Spleen (tissue), 11 donors: ENCODE data around the gene RCSD1. TPM values are rescaled to one million over a fixed set of nuclear protein-coding genes. Genes with fewer than 3 reads are reported as not detected.

Experiments used
- DNase-seq: peaks from one replicate; pipeline ENCODE4 v3.0.0-alpha.2; 2020
- H3K27ac ChIP-seq, 8 donors: fragments of 200-600 bp; sonication (generic) in 7 of 8; 1 replicate in 4 of 8; 2 replicates in 4 of 8; pipeline versions ENCODE4 v1.5.0 to v1.8.0; 2016 to 2021; ENCODE audit warnings: inconsistent platforms in 4 of 8, mild to moderate bottlenecking in 4 of 8, moderate library complexity in 1 of 8
- H3K27me3 ChIP-seq, 7 donors: fragments of 200-600 bp; sonication (generic) in 6 of 7; replicated peaks in 1 of 7; 1 replicate in 4 of 7; 2 replicates in 3 of 7; pipeline versions ENCODE4 v1.5.0 to v1.8.0; 2016 to 2021; ENCODE audit warnings: inconsistent platforms in 3 of 7, mild to moderate bottlenecking in 1 of 7
- H3K36me3 ChIP-seq, 6 donors: fragments of 200-600 bp; sonication (generic) in 5 of 6; 1 replicate in 4 of 6; 2 replicates in 2 of 6; pipeline versions ENCODE4 v1.5.0 to v1.8.0; 2016 to 2021; ENCODE audit warnings: inconsistent platforms in 2 of 6
- H3K4me1 ChIP-seq, 6 donors: fragments of 200-600 bp; sonication (generic) in 5 of 6; 1 replicate in 3 of 6; 2 replicates in 3 of 6; pipeline versions ENCODE4 v1.5.0 to v1.8.0; 2016 to 2021; ENCODE audit warnings: inconsistent platforms in 3 of 6
- H3K4me3 ChIP-seq, 8 donors: fragments of 200-600 bp; sonication (generic) in 7 of 8; 1 replicate in 4 of 8; 2 replicates in 4 of 8; pipeline versions ENCODE4 v1.5.0 to v1.8.0; 2016 to 2021; ENCODE audit warnings: inconsistent platforms in 4 of 8, mild to moderate bottlenecking in 4 of 8, moderate library complexity in 2 of 8
- H3K9me3 ChIP-seq, 8 donors: fragments of 200-600 bp; sonication (generic) in 7 of 8; 1 replicate in 4 of 8; 2 replicates in 4 of 8; pipeline versions ENCODE4 v1.5.0 to v1.8.0; 2016 to 2021; ENCODE audit warnings: inconsistent platforms in 4 of 8
- POLR2A ChIP-seq, 3 donors: fragments of 450-650 bp; IDR thresholded peaks; one replicate each; pipeline ENCODE4 v1.5.1; 2017; ENCODE audit warnings: antibody characterized with exemption in 3 of 3, mild to moderate bottlenecking in 1 of 3
- POLR2AphosphoS5 ChIP-seq, 3 donors: sonication (generic); formaldehyde crosslinking; IDR thresholded peaks; one replicate each; pipeline ENCODE4 v1.5.1; 2017; ENCODE audit warnings: antibody characterized with exemption in 3 of 3
- WGBS, 5 donors: extraction: QIAGEN DNeasy Blood & Tissue Kit in 3 of 5; methylation state at CpG; one replicate each; pipeline versions ENCODE4 v1.1.5 to v1.1.7; 2013 to 2018; 5-methylcytosine and 5-hydroxymethylcytosine counted together
- intact Hi-C: fragments of 100-400 bp; cut with DNase I; formaldehyde crosslinking; loops from one replicate; pipeline ENCODE4 v1.15.0; 2023; ENCODE audit warnings: low total_unique reads
- polyA plus RNA-seq, 3 donors: library from polyadenylated mRNA; stranded (reverse); fragments of 200-250 nt; gene quantifications; one replicate each; pipeline ENCODE4 v1.2.1, GENCODE V29; 2013
- total RNA-seq, 7 donors: library from RNA; depleted of rRNA in 3 of 7; stranded (reverse); fragments of >200 nt in 3 of 7; fragmentation: NEBNext Ultra II Directional in 4 of 7; extraction: Animal tissue kit (Norgen Biotek cat#: 25700) in 4 of 7; gene quantifications; one replicate each; pipeline versions ENCODE4 v1.1.0 to v1.2.1, GENCODE V29; 2016 to 2021
- TF ChIP-seq, protein P1 (sequence below), 11 experiments: fragments of 200-600 bp in 7 of 11; fragments of 450-650 bp in 4 of 11; sonication (generic) in 4 of 11; IDR thresholded peaks in 8 of 11; conservative IDR thresholded peaks in 3 of 11; 1 replicate in 7 of 11; 2 replicates in 4 of 11; pipeline versions ENCODE4 v1.4.0 to v1.8.0; 2016 to 2021; ENCODE audit warnings: antibody characterized with exemption in 11 of 11, inconsistent platforms in 4 of 11, mild to moderate bottlenecking in 1 of 11
- donor health status: healthy with polysubstance abuse.
- donor health status: DM: no; HTN: no; CAD: no; lungs with moderate emphysema.
- donor health status: DM: no; HTN: no; CAD: no.
- donor health status: Bipolar disorder and iron deficiency.
- donor health status: healthy.
- donor health status: DM: no; HTN: no; CAD: no.
- donor health status: DM: yes; HTN: yes; CAD: no.

Gene RCSD1
- total and polyA plus RNA-seq, 10 donors = 58.9 to 144 (median 107) TPM

DNA sequence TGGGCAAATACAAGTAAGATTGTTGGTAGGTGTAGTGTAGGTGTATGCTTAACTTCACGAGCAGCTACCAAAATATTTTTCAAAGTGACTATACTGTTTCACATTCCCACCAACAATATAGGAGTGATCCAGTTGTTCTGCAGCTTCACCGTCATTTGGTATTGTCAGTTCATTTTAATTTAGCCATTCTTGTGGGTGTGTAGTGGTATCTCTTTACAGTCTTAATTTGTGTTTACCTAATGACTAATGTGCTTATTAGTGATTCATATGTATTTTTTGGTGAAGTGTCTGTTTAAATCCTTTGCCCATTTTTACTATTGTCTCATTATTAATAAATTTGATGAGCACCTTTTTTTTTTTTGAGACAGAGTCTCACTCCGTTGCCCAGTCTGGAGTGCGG, 35.4 kb downstream of the RCSD1 start:
- Histone ChIP-seq H3K9me3 (no peaks in the 10 kb centered on the region), H3K4me1 (peaks cover 45 to 100% (median 84%) of the 10 kb centered on the region in 6 donors), H3K27me3 (no peaks in the 10 kb centered on the region), H3K36me3 (peaks cover 0 to 94% (median 8%) of the 10 kb centered on the region in 6 donors), H3K27ac (no peak overlapping the region), H3K4me3 (no peak overlapping the region)
- DNase-seq = no peak
- WGBS, 5 donors = 92 to 95% (median 94%) methylated on average over 4 of the region's 4 CpGs
- intact Hi-C loops = no loop called here
- TF ChIP-seq POLR2AphosphoS5 (IDR thresholded peaks at IDR 0.05) (no peak), POLR2A (IDR thresholded peaks at IDR 0.05) (no peak)
- TF ChIP-seq, protein P1, sequence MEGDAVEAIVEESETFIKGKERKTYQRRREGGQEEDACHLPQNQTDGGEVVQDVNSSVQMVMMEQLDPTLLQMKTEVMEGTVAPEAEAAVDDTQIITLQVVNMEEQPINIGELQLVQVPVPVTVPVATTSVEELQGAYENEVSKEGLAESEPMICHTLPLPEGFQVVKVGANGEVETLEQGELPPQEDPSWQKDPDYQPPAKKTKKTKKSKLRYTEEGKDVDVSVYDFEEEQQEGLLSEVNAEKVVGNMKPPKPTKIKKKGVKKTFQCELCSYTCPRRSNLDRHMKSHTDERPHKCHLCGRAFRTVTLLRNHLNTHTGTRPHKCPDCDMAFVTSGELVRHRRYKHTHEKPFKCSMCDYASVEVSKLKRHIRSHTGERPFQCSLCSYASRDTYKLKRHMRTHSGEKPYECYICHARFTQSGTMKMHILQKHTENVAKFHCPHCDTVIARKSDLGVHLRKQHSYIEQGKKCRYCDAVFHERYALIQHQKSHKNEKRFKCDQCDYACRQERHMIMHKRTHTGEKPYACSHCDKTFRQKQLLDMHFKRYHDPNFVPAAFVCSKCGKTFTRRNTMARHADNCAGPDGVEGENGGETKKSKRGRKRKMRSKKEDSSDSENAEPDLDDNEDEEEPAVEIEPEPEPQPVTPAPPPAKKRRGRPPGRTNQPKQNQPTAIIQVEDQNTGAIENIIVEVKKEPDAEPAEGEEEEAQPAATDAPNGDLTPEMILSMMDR (IDR thresholded peaks at IDR 0.05 in 8 of 11, conservative IDR thresholded peaks at IDR 0.05 in 3 of 11) = no peak

- 65 to 78% (median 73%) methylated on average over 4 of the region's 4 CpGs for WGBS, 5 donors
- Histone ChIP-seq H3K27me3 (no peaks in the 10 kb centered on the region), H3K36me3 (peaks cover 0 to 94% (median 8%) of the 10 kb centered on the region in 6 donors), H3K9me3 (no peaks in the 10 kb centered on the region), H3K4me3 (no peak overlapping the region), H3K27ac (peak overlapping the region in 1 of 8 donors; percentile 47), H3K4me1 (peaks cover 40 to 100% (median 84%) of the 10 kb centered on the region in 6 donors)
- intact Hi-C loops = no loop called here
- TF ChIP-seq POLR2A (IDR thresholded peaks at IDR 0.05) (no peak), POLR2AphosphoS5 (IDR thresholded peaks at IDR 0.05) (no peak)
- TF ChIP-seq, protein P1 (IDR thresholded peaks at IDR 0.05 in 8 of 11, conservative IDR thresholded peaks at IDR 0.05 in 3 of 11) = no peak
- no peak for DNase-seq
These were observed 36.4 kb downstream of the RCSD1 start for GRCh38 chr1:167666416-167666815.

DNA sequence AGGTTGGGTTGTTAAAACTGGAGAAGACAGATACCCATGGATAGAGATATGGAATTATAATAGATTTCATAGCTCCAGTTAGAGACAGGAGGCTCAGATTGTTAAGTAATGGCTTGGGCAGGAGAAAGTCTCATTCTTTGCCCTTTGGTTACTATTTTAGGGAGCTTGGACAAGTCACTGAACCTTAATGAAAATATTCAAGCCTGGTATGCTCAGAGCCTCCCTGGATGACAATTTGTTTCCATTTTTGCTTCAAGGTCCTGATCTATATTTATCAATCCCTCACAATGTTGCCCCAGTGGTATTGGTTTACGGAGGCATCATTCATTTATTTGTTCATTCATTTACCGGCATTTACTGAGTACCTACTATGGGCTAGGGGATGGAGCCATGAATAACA, 37.5 kb downstream of the RCSD1 start:
- intact Hi-C loops = no loop called here
- TF ChIP-seq, protein P1 (IDR thresholded peaks at IDR 0.05 in 8 of 11, conservative IDR thresholded peaks at IDR 0.05 in 3 of 11) = no peak
- TF ChIP-seq POLR2A (IDR thresholded peaks at IDR 0.05) (no peak), POLR2AphosphoS5 (IDR thresholded peaks at IDR 0.05) (no peak)
- Histone ChIP-seq H3K27me3 (no peaks in the 10 kb centered on the region), H3K4me3 (no peak overlapping the region), H3K36me3 (peaks cover 0 to 94% (median 9%) of the 10 kb centered on the region in 6 donors), H3K9me3 (no peaks in the 10 kb centered on the region), H3K27ac (peak overlapping the region in 3 of 8 donors; percentile 11 to 47 (median 20)), H3K4me1 (peaks cover 31 to 100% (median 77%) of the 10 kb centered on the region in 6 donors)
- no peak for DNase-seq
- WGBS, 5 donors = 93 to 100% (median 97%) methylated on average over 2 of the region's 2 CpGs

DNA sequence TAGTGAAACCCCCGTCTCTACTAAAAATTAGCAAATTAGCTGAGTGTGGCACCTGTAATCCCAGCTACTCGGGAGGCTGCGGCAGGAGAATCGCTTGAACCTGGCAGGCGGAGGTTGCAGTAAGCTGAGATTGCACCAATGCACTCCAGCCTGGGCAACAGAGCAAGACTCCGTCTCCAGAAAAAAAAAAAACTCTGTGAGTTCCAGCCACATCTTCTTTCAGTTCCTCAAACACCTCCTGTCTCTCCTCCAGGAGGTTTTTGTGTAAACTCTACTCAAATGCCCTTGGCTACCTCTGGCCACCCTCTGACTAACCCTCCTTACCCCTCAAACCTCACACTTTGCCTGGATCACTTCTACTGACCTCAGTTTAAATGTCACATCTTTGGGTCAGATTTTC, 38.1 kb downstream of the RCSD1 start:
- 63 to 77% (median 66%) methylated on average over 6 of the region's 6 CpGs for WGBS, 5 donors
- H3K4me3 ChIP-seq = no peak overlapping the region
- intact Hi-C loops = no loop called here
- no peak for DNase-seq
- peak overlapping the region in 3 of 8 donors; percentile 4 to 47 (median 20) for H3K27ac ChIP-seq
- H3K27me3 ChIP-seq = no peaks in the 10 kb centered on the region
- H3K4me1 ChIP-seq = peaks cover 26 to 100% (median 74%) of the 10 kb centered on the region in 6 donors
- no peaks in the 10 kb centered on the region for H3K9me3 ChIP-seq
- no peak for TF ChIP-seq POLR2A (IDR thresholded peaks at IDR 0.05)
- no peak for TF ChIP-seq POLR2AphosphoS5 (IDR thresholded peaks at IDR 0.05)
- peaks cover 0 to 94% (median 7%) of the 10 kb centered on the region in 6 donors for H3K36me3 ChIP-seq
